NCI-H1092 (cell line): Measurements from ENCODE around the gene RPP25L.
A peak's percentile ranks its signal among the peaks of the same experiment; 100 is the strongest.

ENCODE experiments used
- DNase-seq: peaks from one replicate; lab custom pipeline; 2025; lab: John Stamatoyannopoulos, UW

Gene RPP25L

GRCh38 chr9:34637356-34638137, 25.6 kb upstream of the RPP25L start, which contains the start of gene SIGMAR1:
Gene SIGMAR1 (minus strand): TSS chr9:34637787. CDS start chr9:34637697, 90 bp downstream.
- peak; percentile 94 for DNase-seq

DNA sequence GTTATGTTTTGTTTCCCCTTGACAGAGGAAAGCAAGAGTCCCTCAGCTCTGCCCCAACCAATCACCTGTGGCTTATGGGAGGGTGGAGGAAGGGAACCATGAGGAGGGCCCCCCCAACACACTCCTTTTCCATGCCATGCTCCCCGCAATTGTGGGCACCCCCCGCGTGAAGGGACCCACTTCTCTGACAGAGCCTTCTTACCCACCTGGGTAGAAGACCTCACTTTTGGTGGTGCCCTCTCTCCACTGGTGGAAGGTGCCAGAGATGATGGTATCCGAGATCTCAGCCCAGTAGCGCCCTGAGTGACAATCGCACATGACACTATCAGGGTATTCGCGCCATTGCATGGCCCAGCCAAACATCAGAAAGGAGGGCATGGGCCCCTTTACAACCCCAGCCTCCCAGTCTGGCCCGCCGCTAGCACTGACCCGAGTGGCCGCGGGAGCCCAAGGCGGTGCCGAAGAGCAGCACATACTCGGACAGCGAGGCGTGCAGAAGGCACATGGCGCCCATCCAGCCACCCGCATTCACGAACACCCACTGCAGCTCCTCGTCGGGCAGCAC, 25.0 kb upstream of the RPP25L start:
- no peak for DNase-seq

- no peak for DNase-seq
Observed at GRCh38 chr9:34635556-34635955, 23.7 kb upstream of the RPP25L start.

DNA sequence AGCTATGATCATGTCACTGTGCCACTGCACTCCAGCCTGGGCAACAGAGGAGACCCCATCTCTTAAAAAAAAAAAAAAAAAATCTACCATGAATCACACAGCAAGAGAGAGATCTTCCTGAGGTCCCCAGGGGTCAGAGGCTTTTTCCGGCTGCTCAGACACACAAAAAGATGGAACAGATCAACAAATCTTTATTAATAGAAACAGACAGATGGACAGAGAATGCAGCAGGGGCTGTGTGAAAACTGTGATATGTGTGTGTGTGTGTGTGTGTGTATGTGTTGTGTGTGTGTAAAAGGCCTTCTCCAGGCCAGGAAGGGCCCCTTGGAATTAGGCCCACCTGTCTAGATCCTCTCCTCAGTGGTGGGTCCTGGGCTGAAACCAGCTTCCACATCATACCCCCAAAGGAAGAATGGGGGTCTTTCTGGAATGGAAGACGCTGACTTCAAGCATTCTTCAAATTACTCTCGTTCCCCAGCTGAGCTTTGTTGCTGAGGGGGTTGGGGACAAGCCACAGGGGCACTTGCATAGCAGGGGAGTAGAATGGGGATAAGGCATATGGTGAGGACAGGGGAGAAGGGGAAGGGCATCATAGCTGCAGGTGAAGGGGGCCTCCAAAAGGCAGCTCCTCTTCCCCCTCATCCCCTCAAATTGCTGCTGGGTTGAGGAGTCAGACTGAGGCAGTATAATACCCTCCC, 22.8 kb upstream of the RPP25L start:
- no peak for DNase-seq

- DNase-seq = peak; percentile 57
Observed at GRCh38 chr9:34633851-34634550, 22.1 kb upstream of the RPP25L start.

DNA sequence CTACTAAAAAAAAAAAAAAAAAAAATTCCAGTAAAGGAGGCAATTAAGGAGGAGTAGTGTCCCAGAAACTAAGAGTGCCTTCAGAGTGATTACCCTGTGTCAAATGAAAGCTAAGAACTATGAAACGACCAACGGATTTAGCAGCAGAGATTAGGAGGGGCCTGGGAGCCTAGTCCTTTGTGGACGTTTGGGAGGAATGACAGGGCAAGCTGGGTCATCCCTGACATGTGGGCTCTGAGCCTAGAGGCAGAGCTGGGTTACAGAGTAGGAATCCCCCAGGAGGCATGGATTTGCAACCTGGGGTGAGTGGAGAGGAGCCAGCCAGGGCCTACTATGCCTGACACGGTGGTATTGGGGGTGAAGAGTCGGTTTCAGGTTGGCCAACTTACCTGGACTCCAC, 21.3 kb upstream of the RPP25L start:
- no peak for DNase-seq

- DNase-seq = no peak
Observed at GRCh38 chr9:34630402-34631154, 18.7 kb upstream of the RPP25L start.

GRCh38 chr9:34629491-34629808, 17.6 kb upstream of the RPP25L start:
- DNase-seq = no peak

GRCh38 chr9:34628656-34629490, 17.0 kb upstream of the RPP25L start, which contains the start of gene ARID3C:
Gene ARID3C (minus strand): TSS chr9:34629066. CDS start chr9:34628014, 1,052 bp downstream.
- DNase-seq = peak; percentile 40

GRCh38 chr9:34627716-34628655, 16.1 kb upstream of the RPP25L start:
- no peak for DNase-seq

GRCh38 chr9:34625186-34625486, 13.2 kb upstream of the RPP25L start:
- DNase-seq = no peak

GRCh38 chr9:34624475-34625185, 12.7 kb upstream of the RPP25L start:
- DNase-seq = no peak

DNA sequence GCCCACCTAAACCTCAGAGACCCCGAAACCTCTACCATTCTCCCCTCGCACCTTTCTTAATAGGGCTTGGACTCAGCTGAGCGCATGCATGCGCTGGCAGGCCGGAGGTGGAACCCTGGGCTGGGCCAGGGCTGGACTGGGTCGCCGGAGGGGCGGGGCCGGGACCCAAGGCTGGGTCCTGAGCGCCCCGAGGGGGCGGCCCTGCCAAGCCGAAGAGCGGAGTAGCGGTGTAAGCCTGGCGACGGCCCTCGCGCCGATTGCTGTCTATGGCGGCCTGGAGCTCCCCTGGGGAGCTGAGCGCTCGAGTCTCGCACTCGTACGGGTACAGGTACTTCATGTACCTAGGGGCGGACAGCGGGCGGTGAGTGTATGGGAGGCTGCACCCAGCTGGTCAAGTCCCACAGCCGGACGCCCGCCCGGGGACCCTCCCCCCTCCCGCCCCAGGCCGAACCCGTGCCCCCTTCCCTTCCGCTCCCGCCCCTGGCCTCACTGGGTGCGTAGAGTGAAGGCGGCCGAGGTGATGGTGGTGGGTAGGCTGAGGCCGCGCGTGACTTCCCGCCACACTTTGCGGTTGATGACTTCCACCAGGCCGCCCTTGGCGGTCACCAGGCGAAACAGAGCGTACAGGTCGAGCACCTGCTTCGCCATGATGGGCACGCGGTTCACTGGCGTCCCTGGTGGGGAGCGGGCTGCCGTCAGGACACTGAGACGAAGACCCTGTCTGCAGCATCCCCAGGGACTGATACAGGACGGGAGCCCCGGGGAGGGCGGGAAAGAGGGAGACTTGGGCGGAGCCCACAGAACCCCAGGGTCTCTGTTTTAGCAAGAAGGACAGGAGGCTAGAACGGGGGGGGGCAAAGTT, 11.7 kb upstream of the RPP25L start:
- no peak for DNase-seq

GRCh38 chr9:34620061-34620994, 8.4 kb upstream of the RPP25L start, which contains the start of gene DCTN3:
Gene DCTN3 (minus strand): TSS chr9:34620495. CDS start chr9:34620464, 31 bp downstream.
- peak; percentile 97 for DNase-seq

DNA sequence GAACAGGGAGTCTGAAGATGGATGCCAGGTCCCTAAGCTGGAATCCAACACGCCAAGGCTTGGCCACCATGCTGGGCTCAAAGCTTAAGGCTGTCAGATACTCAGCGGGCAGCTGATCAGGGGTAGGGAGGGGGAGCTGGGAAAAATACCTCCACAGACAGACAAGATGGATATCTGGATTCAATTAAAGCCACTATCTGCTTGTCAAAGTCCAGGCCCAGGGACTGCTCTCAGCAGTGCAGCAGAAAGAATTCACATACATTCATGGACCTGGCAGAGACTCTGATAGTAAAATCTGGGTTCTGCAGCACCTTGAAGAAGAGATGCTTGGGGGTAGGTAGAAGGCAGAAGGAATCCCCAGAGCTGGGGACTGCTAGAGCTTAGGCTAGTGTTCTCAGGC, 3.2 kb upstream of the RPP25L start:
- DNase-seq = no peak

DNA sequence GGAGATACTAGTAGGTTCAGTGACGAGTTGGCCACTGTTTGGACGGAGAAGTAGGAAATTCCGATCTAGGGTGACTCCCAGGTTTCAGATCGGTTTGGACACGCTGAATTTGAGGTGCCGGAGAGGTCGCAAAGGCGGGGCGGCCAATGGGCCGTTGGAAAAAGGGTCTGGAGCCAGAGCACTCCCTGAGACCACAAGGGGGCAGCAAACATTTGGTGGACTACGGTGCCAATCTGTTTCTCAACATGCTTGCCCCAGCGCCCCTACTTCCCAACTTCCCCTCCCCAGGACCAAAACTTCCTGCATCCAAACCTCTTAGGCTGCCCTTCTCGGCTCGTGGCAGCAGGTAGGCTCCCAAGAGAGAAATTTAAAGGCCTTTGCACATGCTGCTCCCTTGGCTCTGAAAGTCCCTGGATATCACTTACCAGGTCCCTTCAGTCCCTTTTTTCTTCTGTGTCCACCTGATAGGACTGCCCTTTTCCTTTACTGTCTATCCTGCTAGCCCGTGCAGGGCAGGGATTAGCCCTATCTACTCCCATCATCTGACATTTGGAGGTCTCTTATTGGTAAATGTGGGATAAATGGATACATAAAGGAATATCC, 992 bp upstream of the RPP25L start:
- peak; percentile 90 for DNase-seq
